BLaER1 (cell line): Measurements from ENCODE around the gene FMOD.

Experiments
- H3K27ac ChIP-seq: shearing (Covaris generic); formaldehyde crosslinking; 2 replicates; pipeline ENCODE4 v1.8.1; 2022
- H3K27me3 ChIP-seq: shearing (Covaris generic); formaldehyde crosslinking; 2 replicates; pipeline ENCODE4 v1.8.1; 2022
- H3K36me3 ChIP-seq: shearing (Covaris generic); formaldehyde crosslinking; 2 replicates; pipeline ENCODE4 v1.8.1; 2022
- H3K4me1 ChIP-seq: shearing (Covaris generic); formaldehyde crosslinking; 2 replicates; pipeline ENCODE4 v1.8.1; 2022
- H3K4me2 ChIP-seq: shearing (Covaris generic); formaldehyde crosslinking; 2 replicates; pipeline ENCODE4 v1.8.1; 2022
- H3K4me3 ChIP-seq: shearing (Covaris generic); formaldehyde crosslinking; 2 replicates; pipeline ENCODE4 v1.8.1; 2022
- H3K9ac ChIP-seq: shearing (Covaris generic); formaldehyde crosslinking; 2 replicates; pipeline ENCODE4 v1.8.1; 2022
- H3K9me3 ChIP-seq: shearing (Covaris generic); formaldehyde crosslinking; 2 replicates; pipeline ENCODE4 v1.8.1; 2022
- H4K20me1 ChIP-seq: shearing (Covaris generic); formaldehyde crosslinking; 2 replicates; pipeline ENCODE4 v1.8.1; 2022
- Cebpa-rat ChIP-seq: shearing (Covaris generic); IDR thresholded peaks from 2 replicates; pipeline ENCODE4 v1.8.1; 2022

Gene FMOD

DNA sequence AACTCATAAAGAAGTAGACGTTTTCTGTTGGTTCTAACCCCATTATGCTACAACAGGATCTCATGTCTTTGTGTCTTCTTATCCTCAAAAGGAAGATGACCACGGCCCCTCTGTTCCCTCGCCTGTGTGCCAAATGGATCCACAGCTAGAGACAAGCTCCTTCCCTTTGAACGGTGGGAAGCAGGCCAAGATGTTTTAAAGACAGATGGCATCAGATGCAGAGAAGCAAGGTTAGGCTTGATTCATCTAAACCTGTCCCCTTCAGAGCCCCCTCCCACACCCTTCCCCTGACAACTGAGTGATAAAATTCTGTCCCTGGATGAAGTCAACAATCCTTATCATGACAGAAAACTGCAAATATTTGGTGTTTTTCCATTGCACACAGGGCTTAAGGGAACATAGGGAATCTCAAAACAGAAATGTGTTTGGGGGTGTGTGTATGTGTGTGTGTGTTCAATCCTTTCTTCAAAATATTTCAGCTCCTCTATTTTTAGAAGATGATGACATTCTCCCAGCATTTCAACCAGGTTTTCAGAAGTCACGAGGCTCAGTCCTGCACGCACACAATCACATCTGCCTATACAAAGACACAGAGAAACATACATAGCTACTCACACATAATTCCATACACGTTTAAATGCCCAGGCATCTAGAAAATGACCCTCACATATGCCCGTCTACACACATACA, 27.8 kb upstream of the FMOD start:
- H3K9me3 ChIP-seq: no peaks in the 10 kb centered on the region
- H3K4me3 ChIP-seq: no peak overlapping the region
- H3K27me3 ChIP-seq: no peaks in the 10 kb centered on the region
- H3K4me2 ChIP-seq: no peak overlapping the region
- TF ChIP-seq Cebpa-rat: no peak
- H3K4me1 ChIP-seq: peaks cover 17% of the 10 kb centered on the region
- no peak overlapping the region for H3K27ac ChIP-seq
- no peak overlapping the region for H3K9ac ChIP-seq
- no peaks in the 10 kb centered on the region for H3K36me3 ChIP-seq
- H4K20me1 ChIP-seq: no peaks in the 10 kb centered on the region

DNA sequence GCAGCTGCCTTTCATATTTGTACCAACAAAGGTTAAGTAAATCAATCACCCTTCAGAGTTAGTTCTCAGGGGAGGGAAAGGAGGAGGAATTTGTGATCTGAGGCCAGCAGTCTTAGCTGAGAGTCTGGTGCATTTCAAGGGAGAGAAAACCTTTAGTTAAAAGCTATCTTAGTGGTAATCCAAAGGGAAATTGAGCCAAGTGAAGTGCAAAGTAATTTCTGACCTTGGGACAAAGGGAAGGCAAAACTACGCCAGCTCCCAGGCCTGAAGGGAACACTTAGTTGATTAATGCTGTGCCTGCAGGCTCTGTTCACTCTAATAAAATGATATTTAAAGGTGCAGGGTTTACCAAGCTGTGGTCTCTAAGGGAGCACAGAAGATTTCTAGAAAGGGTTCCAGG, 23.1 kb upstream of the FMOD start:
- Histone ChIP-seq H3K36me3 (no peaks in the 10 kb centered on the region), H3K4me1 (no peaks in the 10 kb centered on the region), H3K9me3 (no peaks in the 10 kb centered on the region), H4K20me1 (no peaks in the 10 kb centered on the region), H3K9ac (no peak overlapping the region), H3K4me2 (no peak overlapping the region), H3K27ac (no peak overlapping the region), H3K4me3 (no peak overlapping the region), H3K27me3 (no peaks in the 10 kb centered on the region)
- no peak for TF ChIP-seq Cebpa-rat

DNA sequence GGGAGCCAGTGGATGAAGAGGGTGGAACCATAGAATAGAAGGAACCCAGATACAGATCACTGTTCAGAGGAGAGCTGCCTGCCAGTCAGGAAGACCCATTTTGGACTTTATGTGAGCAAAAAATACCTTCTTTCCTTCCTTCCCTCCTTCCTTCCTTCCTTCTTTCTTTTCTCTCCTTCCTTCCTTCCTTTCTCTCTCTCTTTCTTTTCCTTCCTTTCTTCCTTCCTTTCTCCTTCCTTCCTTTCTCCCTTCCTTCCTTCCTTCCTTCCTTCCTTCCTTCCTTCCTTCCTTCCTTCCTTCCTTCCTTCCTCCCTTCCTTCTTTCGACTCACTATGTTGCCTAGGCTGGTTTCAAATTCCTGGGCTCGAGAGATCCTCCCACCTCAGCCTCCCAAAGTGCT, 22.1 kb upstream of the FMOD start:
- Histone ChIP-seq H3K4me2 (no peak overlapping the region), H3K4me3 (no peak overlapping the region), H3K27ac (no peak overlapping the region), H4K20me1 (no peaks in the 10 kb centered on the region), H3K36me3 (no peaks in the 10 kb centered on the region), H3K9me3 (no peaks in the 10 kb centered on the region), H3K27me3 (no peaks in the 10 kb centered on the region), H3K9ac (no peak overlapping the region), H3K4me1 (no peaks in the 10 kb centered on the region)
- no peak for TF ChIP-seq Cebpa-rat

DNA sequence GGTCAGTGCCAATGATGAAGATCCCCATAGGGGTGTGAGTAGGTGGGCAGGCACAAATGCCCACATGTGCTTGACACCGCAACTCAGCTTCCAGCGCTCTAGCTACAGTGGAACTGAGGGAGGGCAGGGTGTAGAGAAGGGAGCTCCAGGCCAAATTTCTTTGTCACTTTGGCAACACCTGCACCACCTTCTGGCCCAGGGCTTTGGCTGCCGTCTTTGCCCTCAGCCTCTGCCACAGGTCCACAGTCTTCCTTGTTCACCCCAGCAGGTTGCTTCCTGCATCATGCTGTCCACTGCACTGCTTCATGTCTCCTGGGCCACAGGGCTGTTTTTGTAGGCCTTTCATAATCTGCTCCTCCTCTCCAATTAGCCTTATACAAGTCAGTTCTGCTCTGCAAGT, 20.4 kb upstream of the FMOD start:
- Histone ChIP-seq H3K4me2 (no peak overlapping the region), H3K9ac (no peak overlapping the region), H3K27ac (no peak overlapping the region), H4K20me1 (no peaks in the 10 kb centered on the region), H3K9me3 (no peaks in the 10 kb centered on the region), H3K4me1 (no peaks in the 10 kb centered on the region), H3K27me3 (no peaks in the 10 kb centered on the region), H3K36me3 (no peaks in the 10 kb centered on the region), H3K4me3 (no peak overlapping the region)
- no peak for TF ChIP-seq Cebpa-rat

DNA sequence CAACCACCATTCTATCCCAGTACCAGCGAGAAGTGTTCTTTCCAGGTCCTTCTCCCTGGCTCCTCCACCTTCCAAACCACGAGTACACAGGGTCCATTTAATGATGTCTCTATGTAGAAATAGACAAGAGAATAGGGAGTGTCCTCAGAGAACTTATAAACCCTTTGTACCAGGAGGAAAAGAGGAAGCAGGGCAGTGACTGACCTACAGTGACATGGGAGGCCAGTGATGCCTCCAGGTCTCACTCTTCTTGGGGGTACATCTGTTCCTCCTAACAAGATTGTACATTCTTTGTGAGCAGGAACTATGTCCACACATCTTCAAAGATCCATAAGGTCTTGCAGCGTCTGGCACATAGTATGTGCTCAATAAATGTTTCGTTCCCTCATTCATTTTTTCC, 18.7 kb upstream of the FMOD start:
- Histone ChIP-seq H3K4me3 (no peak overlapping the region), H3K9me3 (no peaks in the 10 kb centered on the region), H3K27ac (no peak overlapping the region), H3K36me3 (no peaks in the 10 kb centered on the region), H3K4me2 (no peak overlapping the region), H3K9ac (no peak overlapping the region), H3K4me1 (no peaks in the 10 kb centered on the region), H4K20me1 (no peaks in the 10 kb centered on the region), H3K27me3 (no peaks in the 10 kb centered on the region)
- no peak for TF ChIP-seq Cebpa-rat

DNA sequence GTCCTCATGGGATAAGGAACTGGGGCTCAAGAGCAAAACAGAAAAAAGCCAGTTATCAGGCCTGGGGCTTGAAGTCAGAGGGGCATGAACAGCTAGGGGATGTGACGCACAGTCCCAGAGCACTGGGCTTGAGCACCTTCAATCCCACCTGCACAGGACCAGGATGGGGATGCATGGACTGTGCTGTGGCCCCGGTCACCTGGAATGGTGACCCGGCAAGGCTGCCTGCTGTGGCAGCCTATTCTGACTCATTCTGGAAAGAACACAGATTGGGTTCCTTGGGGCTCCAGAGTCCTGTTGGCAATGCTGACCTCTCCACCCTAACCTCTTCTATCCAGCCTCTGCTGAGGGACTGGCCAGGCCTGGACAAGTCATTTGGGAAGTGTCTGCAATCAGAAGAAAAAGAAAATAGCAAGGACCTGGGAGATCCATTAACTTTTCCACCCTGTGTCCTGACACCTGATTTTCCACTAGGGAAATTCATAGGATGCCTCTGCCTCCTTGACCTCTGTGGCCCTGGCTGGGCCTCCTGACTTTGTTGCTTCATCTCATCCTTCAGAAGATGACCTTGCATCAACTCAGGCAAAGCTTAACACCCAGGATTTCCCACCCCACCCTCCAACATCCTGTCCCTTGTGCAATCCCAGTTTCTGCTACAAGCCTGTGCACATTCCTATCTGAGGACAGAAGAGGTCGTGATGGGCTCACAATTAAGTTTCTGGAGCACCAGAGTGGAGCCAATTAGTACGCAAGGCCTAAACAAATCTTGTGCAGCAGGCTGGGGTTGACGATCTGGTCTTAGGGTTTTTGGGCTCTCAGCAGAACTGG, 17.9 kb upstream of the FMOD start:
- H3K9ac ChIP-seq: no peak overlapping the region
- TF ChIP-seq Cebpa-rat: no peak
- no peak overlapping the region for H3K4me2 ChIP-seq
- no peaks in the 10 kb centered on the region for H4K20me1 ChIP-seq
- H3K27ac ChIP-seq: no peak overlapping the region
- H3K4me1 ChIP-seq: peaks cover 7% of the 10 kb centered on the region; the same call in 1 of the 2 replicates
- H3K4me3 ChIP-seq: no peak overlapping the region
- H3K36me3 ChIP-seq: no peaks in the 10 kb centered on the region
- H3K9me3 ChIP-seq: no peaks in the 10 kb centered on the region
- no peaks in the 10 kb centered on the region for H3K27me3 ChIP-seq

DNA sequence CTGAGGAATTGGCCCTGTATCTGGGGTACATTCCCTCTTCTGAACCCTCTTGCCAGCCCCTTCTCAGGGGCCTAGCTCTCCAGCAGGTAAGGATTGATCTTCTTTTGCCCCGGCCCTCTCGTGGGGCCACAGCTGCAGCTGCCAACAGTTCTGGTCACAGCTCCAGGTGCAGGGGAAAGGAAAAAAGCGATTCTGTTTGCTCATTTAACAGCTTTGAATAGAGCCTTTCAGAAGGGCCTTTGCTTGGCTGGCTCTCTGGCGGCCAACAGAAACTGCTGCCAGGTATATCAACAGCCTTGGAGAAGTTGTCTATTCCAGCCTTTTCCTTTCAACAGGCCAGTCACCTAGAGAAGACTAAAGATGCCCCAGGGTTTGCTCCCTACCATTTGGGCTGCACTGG, 16.1 kb upstream of the FMOD start:
- no peaks in the 10 kb centered on the region for H4K20me1 ChIP-seq
- no peaks in the 10 kb centered on the region for H3K27me3 ChIP-seq
- H3K4me2 ChIP-seq: no peak overlapping the region
- H3K4me3 ChIP-seq: no peak overlapping the region
- no peak for TF ChIP-seq Cebpa-rat
- no peaks in the 10 kb centered on the region for H3K36me3 ChIP-seq
- no peak overlapping the region for H3K27ac ChIP-seq
- H3K9me3 ChIP-seq: no peaks in the 10 kb centered on the region
- no peak overlapping the region for H3K9ac ChIP-seq
- peaks cover 7% of the 10 kb centered on the region; the same call in 1 of the 2 replicates for H3K4me1 ChIP-seq

DNA sequence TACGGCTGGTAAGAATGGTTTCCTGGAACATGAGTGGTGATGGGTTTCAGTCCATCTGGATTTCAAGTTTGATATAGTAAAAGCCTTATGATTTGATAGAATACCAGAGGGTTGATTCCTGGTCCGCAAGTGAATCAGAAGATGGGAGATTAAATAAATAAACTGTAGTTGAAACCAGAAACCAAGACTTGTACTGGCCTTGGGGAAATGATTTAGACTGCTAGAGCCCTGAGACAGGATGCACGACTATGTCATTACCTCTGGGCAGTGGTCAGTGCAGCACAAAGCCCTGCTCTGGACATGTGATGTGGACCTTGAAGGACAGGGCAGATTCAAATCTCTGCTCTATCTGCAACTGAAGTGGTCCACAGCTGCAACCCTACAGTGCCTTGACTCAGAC, 15.6 kb upstream of the FMOD start:
- H3K4me2 ChIP-seq: no peak overlapping the region
- H3K9me3 ChIP-seq: no peaks in the 10 kb centered on the region
- no peaks in the 10 kb centered on the region for H4K20me1 ChIP-seq
- H3K9ac ChIP-seq: no peak overlapping the region
- peaks cover 11% of the 10 kb centered on the region for H3K4me1 ChIP-seq
- H3K27ac ChIP-seq: no peak overlapping the region
- H3K36me3 ChIP-seq: no peaks in the 10 kb centered on the region
- no peaks in the 10 kb centered on the region for H3K27me3 ChIP-seq
- no peak overlapping the region for H3K4me3 ChIP-seq
- no peak for TF ChIP-seq Cebpa-rat

DNA sequence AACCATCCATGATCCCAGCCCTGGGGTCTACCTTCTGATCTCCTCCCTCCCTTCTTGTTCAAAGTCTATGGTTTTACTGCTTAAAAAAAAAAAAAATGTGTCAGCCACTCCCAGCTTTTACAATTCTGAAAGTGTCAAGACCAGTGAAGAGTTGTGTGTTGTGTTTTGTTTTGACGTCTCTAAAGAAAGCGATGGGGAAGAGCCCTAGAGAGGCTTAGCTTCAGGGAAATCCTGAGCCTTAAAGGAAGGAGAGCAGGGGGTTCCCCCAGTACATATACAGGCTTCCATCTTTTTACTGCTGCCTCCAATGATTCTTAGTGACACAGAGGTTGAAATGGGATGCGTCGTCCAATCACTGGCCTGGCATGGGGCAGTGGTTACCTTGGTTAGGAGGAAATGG, 13.9 kb upstream of the FMOD start:
- Histone ChIP-seq H3K4me1 (peaks cover 11% of the 10 kb centered on the region), H3K4me3 (no peak overlapping the region), H3K9ac (no peak overlapping the region), H3K27ac (no peak overlapping the region), H3K27me3 (no peaks in the 10 kb centered on the region), H4K20me1 (no peaks in the 10 kb centered on the region), H3K36me3 (no peaks in the 10 kb centered on the region), H3K4me2 (no peak overlapping the region), H3K9me3 (no peaks in the 10 kb centered on the region)
- TF ChIP-seq Cebpa-rat: no peak

DNA sequence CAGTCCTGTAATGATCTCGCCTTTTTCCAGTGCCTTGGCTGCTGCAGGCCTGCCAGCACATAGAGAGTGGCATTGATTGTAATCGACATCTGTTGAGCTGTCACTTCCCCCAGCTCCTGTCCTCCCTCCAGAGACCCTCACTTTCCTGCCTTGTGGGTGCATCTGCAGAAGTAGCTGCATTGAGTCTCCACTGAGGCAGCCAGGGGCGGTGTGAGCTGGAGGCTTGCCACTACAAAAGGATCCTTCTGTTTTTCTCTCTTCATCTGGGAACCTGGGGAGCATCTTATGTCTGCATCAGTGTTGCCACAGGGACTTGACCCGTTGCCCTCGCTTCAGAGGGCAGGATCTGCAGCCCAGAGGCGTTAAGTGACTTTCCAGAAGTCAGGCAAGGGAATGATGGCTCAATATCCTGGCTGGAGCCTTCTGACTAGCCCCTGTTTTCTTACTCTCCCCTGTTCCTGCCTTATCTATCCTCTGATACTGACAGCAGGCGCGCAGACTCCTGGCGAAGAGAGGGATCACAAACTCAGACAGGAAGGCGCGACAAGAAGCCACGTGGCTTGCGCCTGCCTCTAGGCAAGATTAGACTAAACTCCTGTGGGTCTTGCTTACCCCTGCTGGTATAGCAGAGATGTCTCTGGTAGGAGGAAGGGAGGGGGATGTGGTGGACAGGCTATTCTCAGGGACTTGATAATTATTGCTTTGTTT, 13.3 kb upstream of the FMOD start:
- no peak overlapping the region for H3K4me2 ChIP-seq
- H3K27me3 ChIP-seq: no peaks in the 10 kb centered on the region
- peaks cover 11% of the 10 kb centered on the region for H3K4me1 ChIP-seq
- H4K20me1 ChIP-seq: no peaks in the 10 kb centered on the region
- H3K36me3 ChIP-seq: no peaks in the 10 kb centered on the region
- H3K9ac ChIP-seq: no peak overlapping the region
- no peaks in the 10 kb centered on the region for H3K9me3 ChIP-seq
- no peak for TF ChIP-seq Cebpa-rat
- no peak overlapping the region for H3K27ac ChIP-seq
- H3K4me3 ChIP-seq: no peak overlapping the region
